SJSA1 (cell line): ENCODE measurements around the gene USP26. TPM values are rescaled to one million over a fixed set of nuclear protein-coding genes. Genes with fewer than 3 reads are reported as not detected.
"Not testable (repeated sequence)": the region's sequence is repeated elsewhere in the genome, so short reads cannot be mapped to it uniquely, and the experiment has no call there.

Source experiments
- DNase-seq, 2 experiments: peaks; one replicate each; pipeline ENCODE4 v3.0.0-alpha.2; 2015 to 2020; ENCODE audit warnings: low spot score in 2 of 2, low read depth in 1 of 2
- H3K27ac ChIP-seq: fragments of 250-450 bp; sonication (Bioruptor Pico); 2 replicates; pipeline ENCODE4 v1.5.1; 2020; ENCODE audit warnings: mild to moderate bottlenecking, moderate library complexity
- H3K27me3 ChIP-seq: fragments of 250-450 bp; sonication (Bioruptor Pico); replicated peaks from 2 replicates; pipeline ENCODE4 v1.5.1; 2020; ENCODE audit warnings: mild to moderate bottlenecking, moderate library complexity
- H3K36me3 ChIP-seq: fragments of 250-450 bp; sonication (Bioruptor Pico); 2 replicates; pipeline ENCODE4 v1.5.1; 2020; ENCODE audit warnings: mild to moderate bottlenecking
- H3K4me1 ChIP-seq: fragments of 250-450 bp; sonication (Bioruptor Pico); replicated peaks from 2 replicates; pipeline ENCODE4 v1.6.1; 2021; ENCODE audit warnings: mild to moderate bottlenecking
- H3K4me3 ChIP-seq: fragments of 250-450 bp; sonication (Bioruptor Pico); 2 replicates; pipeline ENCODE4 v1.5.1; 2020; ENCODE audit warnings: mild to moderate bottlenecking
- H3K9me3 ChIP-seq: fragments of 250-450 bp; sonication (Bioruptor Pico); replicated peaks from 2 replicates; pipeline ENCODE4 v1.5.1; 2020; ENCODE audit warnings: mild to moderate bottlenecking
- total RNA-seq: library from RNA; depleted of rRNA; stranded (reverse); fragments of >200 nt; shearing (Covaris generic); gene quantifications from 2 replicates; pipeline ENCODE4 v1.2.3, GENCODE V29; 2014; rRNA removed

Gene USP26
- total RNA-seq, result not detected in 2 replicates

GRCh38 chrX:133097031-133097430 is at the start of gene USP26:
Gene USP26, minus strand, starts transcription at chrX:133097109. Its CDS starts 68,889 bp downstream, at chrX:133028220.
- Histone ChIP-seq H3K9me3 (no peaks in the 10 kb centered on the region), H3K27ac (no peak within 1 kb of the TSS), H3K4me1 (no peaks in the 10 kb centered on the region), H3K36me3 (no peaks in the 10 kb centered on the region), H3K4me3 (no peak within 1 kb of the TSS), H3K27me3 (no peaks in the 10 kb centered on the region)
- no peak for DNase-seq

- H3K36me3 ChIP-seq, result no peaks in the 10 kb centered on the region
- no peaks in the 10 kb centered on the region for H3K27me3 ChIP-seq
- DNase-seq, result no peak
- H3K9me3 ChIP-seq, result no peaks in the 10 kb centered on the region
- no peak overlapping the region for H3K27ac ChIP-seq
- no peaks in the 10 kb centered on the region for H3K4me1 ChIP-seq
- H3K4me3 ChIP-seq, result no peak overlapping the region
Observed at GRCh38 chrX:133134282-133134681, 37.4 kb upstream of the USP26 start.

- Histone ChIP-seq H3K27me3 (no peaks in the 10 kb centered on the region), H3K36me3 (no peaks in the 10 kb centered on the region), H3K4me1 (no peaks in the 10 kb centered on the region), H3K27ac (no peak overlapping the region), H3K9me3 (no peaks in the 10 kb centered on the region), H3K4me3 (no peak overlapping the region)
- no peak for DNase-seq
Observed at GRCh38 chrX:133120406-133120805, 23.5 kb upstream of the USP26 start.

- no peak overlapping the region for H3K27ac ChIP-seq
- H3K4me1 ChIP-seq, result no peaks in the 10 kb centered on the region
- no peaks in the 10 kb centered on the region for H3K9me3 ChIP-seq
- no peaks in the 10 kb centered on the region for H3K27me3 ChIP-seq
- DNase-seq, result no peak
- no peak overlapping the region for H3K4me3 ChIP-seq
- H3K36me3 ChIP-seq, result no peaks in the 10 kb centered on the region
Observed at GRCh38 chrX:133094098-133094731, 2.7 kb downstream of the USP26 start.

- Histone ChIP-seq H3K9me3 (no peaks in the 10 kb centered on the region), H3K36me3 (no peaks in the 10 kb centered on the region), H3K4me3 (no peak overlapping the region), H3K27me3 (no peaks in the 10 kb centered on the region), H3K4me1 (no peaks in the 10 kb centered on the region), H3K27ac (no peak overlapping the region)
- no peak for DNase-seq
Observed at GRCh38 chrX:133090236-133090809, 6.6 kb downstream of the USP26 start.

GRCh38 chrX:133089411-133089810 is 7.5 kb downstream of the USP26 start:
- H3K4me1 ChIP-seq, result no peaks in the 10 kb centered on the region
- H3K9me3 ChIP-seq, result no peaks in the 10 kb centered on the region
- no peak for DNase-seq
- H3K4me3 ChIP-seq, result no peak overlapping the region
- no peaks in the 10 kb centered on the region for H3K27me3 ChIP-seq
- H3K27ac ChIP-seq, result no peak overlapping the region
- no peaks in the 10 kb centered on the region for H3K36me3 ChIP-seq

- Histone ChIP-seq H3K36me3 (no peaks in the 10 kb centered on the region), H3K9me3 (no peaks in the 10 kb centered on the region), H3K27ac (no peak overlapping the region), H3K4me3 (no peak overlapping the region), H3K4me1 (no peaks in the 10 kb centered on the region), H3K27me3 (no peaks in the 10 kb centered on the region)
- DNase-seq, result no peak
Observed at GRCh38 chrX:133085785-133086184, 11.1 kb downstream of the USP26 start.

GRCh38 chrX:133085056-133085455 is 11.9 kb downstream of the USP26 start:
- H3K36me3 ChIP-seq, H3K27ac ChIP-seq, H3K4me3 ChIP-seq, H3K27me3 ChIP-seq, H3K4me1 ChIP-seq, H3K9me3 ChIP-seq, DNase-seq: not testable (repeated sequence)

GRCh38 chrX:133083899-133084298 is 13.0 kb downstream of the USP26 start:
- DNase-seq, result no peak
- Histone ChIP-seq H3K27ac (no peak overlapping the region), H3K4me3 (no peak overlapping the region), H3K36me3 (no peaks in the 10 kb centered on the region), H3K4me1 (no peaks in the 10 kb centered on the region), H3K9me3 (no peaks in the 10 kb centered on the region), H3K27me3 (no peaks in the 10 kb centered on the region)

GRCh38 chrX:133081990-133082389 is 14.9 kb downstream of the USP26 start:
- no peaks in the 10 kb centered on the region for H3K36me3 ChIP-seq
- H3K4me1 ChIP-seq, result no peaks in the 10 kb centered on the region
- no peaks in the 10 kb centered on the region for H3K27me3 ChIP-seq
- no peak for DNase-seq
- no peak overlapping the region for H3K4me3 ChIP-seq
- H3K27ac ChIP-seq, result no peak overlapping the region
- H3K9me3 ChIP-seq, result no peaks in the 10 kb centered on the region

GRCh38 chrX:133077856-133078255 is 19.1 kb downstream of the USP26 start:
- H3K27ac ChIP-seq, H3K9me3 ChIP-seq: not testable (repeated sequence)

GRCh38 chrX:133072566-133072965 is 24.3 kb downstream of the USP26 start:
- no peak overlapping the region for H3K27ac ChIP-seq
- no peaks in the 10 kb centered on the region for H3K36me3 ChIP-seq
- no peak overlapping the region for H3K4me3 ChIP-seq
- H3K9me3 ChIP-seq, result no peaks in the 10 kb centered on the region
- DNase-seq, result no peak
- no peaks in the 10 kb centered on the region for H3K4me1 ChIP-seq
- no peaks in the 10 kb centered on the region for H3K27me3 ChIP-seq

More at GRCh38 chrX:133077856-133078255, 19.1 kb downstream of the USP26 start:
- not testable (repeated sequence) for DNase-seq, H3K36me3 ChIP-seq, H3K27me3 ChIP-seq, H3K4me1 ChIP-seq, H3K4me3 ChIP-seq

- DNase-seq, result no peak
- Histone ChIP-seq H3K4me1 (no peaks in the 10 kb centered on the region), H3K27me3 (no peaks in the 10 kb centered on the region)
Observed at GRCh38 chrX:133068461-133068860, 28.4 kb downstream of the USP26 start.

GRCh38 chrX:133056341-133056740 is 40.6 kb downstream of the USP26 start:
- DNase-seq, result no peak
- Histone ChIP-seq H3K4me3 (no peak overlapping the region), H3K4me1 (peaks cover 11% of the 10 kb centered on the region), H3K27me3 (no peaks in the 10 kb centered on the region), H3K9me3 (no peaks in the 10 kb centered on the region), H3K27ac (no peak overlapping the region), H3K36me3 (no peaks in the 10 kb centered on the region)

More at GRCh38 chrX:133068461-133068860, 28.4 kb downstream of the USP26 start:
- Histone ChIP-seq H3K27ac (no peak overlapping the region), H3K9me3 (no peaks in the 10 kb centered on the region), H3K4me3 (no peak overlapping the region), H3K36me3 (no peaks in the 10 kb centered on the region)
